Left lung (tissue), 14 donors: ENCODE measurements around the gene LETMD1. TPM values are rescaled to one million over a fixed set of nuclear protein-coding genes. Genes with fewer than 3 reads are reported as not detected.

Experiments
- ATAC-seq: fragments of 200-7000 bp; cut with Tn5 transposase; one replicate; pipeline ENCODE4 v1.9.1; 2020; ENCODE audit warnings: moderate library complexity
- DNase-seq, 4 donors: peaks; one replicate each; pipeline ENCODE4 v3.0.0-alpha.2; 2013 to 2020
- H3K27ac ChIP-seq, 2 donors: fragments of 200-600 bp; sonication (generic) in 1 of 2; one replicate each; pipeline versions ENCODE4 v1.5.0 to v1.8.0; 2020 to 2021
- H3K27me3 ChIP-seq, 2 donors: fragments of 200-600 bp; sonication (generic) in 1 of 2; one replicate each; pipeline versions ENCODE4 v1.5.0 to v1.8.0; 2020 to 2021
- H3K36me3 ChIP-seq, 2 donors: fragments of 200-600 bp; sonication (generic) in 1 of 2; one replicate each; pipeline versions ENCODE4 v1.5.0 to v1.8.0; 2020 to 2021
- H3K4me1 ChIP-seq, 2 donors: fragments of 200-600 bp; one replicate each; pipeline ENCODE4 v1.8.0; 2021
- H3K4me3 ChIP-seq, 2 donors: fragments of 200-600 bp; sonication (generic) in 1 of 2; one replicate each; pipeline versions ENCODE4 v1.5.0 to v1.8.0; 2020 to 2021; ENCODE audit warnings: mild to moderate bottlenecking in 1 of 2
- H3K9me3 ChIP-seq, 2 donors: fragments of 200-600 bp; sonication (generic) in 1 of 2; one replicate each; pipeline versions ENCODE4 v1.5.0 to v1.8.0; 2020 to 2021
- CTCF ChIP-seq, 2 donors: fragments of 200-600 bp; sonication (generic) in 1 of 2; IDR thresholded peaks; one replicate each; pipeline versions ENCODE4 v1.5.0 to v1.8.0; 2021; ENCODE audit warnings: antibody characterized with exemption in 2 of 2
- intact Hi-C, 2 donors: fragments of 100-400 bp; cut with DNase I; formaldehyde crosslinking; loops; one replicate each; pipeline versions ENCODE4 v1.11.2 to v1.14.2; 2022
- long read RNA-seq, 12 donors: library from polyadenylated mRNA in 2 of 12; unstranded in 2 of 12; transcript quantifications; one replicate each; pipeline ENCODE4 v2.0.0 and lab custom pipeline, GENCODE V29; 2019 to 2026
- polyA plus RNA-seq, 6 donors: library from polyadenylated mRNA; unstranded; fragments of 120-200 nt; gene quantifications; one replicate each; pipeline ENCODE4 v1.2.1, GENCODE V29; 2013; ENCODE audit not compliant: insufficient read length in 6 of 6
- total RNA-seq, 2 donors: library from RNA; stranded (reverse); fragmentation: NEBNext Ultra II Directional; extraction: Animal tissue kit (Norgen Biotek cat#: 25700); gene quantifications; one replicate each; pipeline ENCODE4 v1.2.1, GENCODE V29; 2021
- donor health status: DM: no; HTN: yes; CAD: no.
- donor health status: DM: no; HTN: no; CAD: no.

Gene LETMD1
- total RNA-seq (10 to 100 TPM; 46.8 to 61.0 TPM), polyA plus RNA-seq (100 to 1,000 TPM; 120 to 164 (median 136) TPM)
- long read RNA-seq, donor 1, transcript LETMD1-238 (1 exons, 2,948 nt), result major isoform, 41 of 78 reads
- long read RNA-seq, donor 1, transcript LETMD1-221 (5 exons, 1,480 nt), result minor isoform, 8 of 78 reads
- long read RNA-seq, donor 1, partial matches to known transcripts, result 14 of 78 reads
- long read RNA-seq, donor 1, other reads (novel, unspliced or antisense), result 0 of 78 reads
- long read RNA-seq, donor 2, transcript LETMD1-238 (1 exons, 2,948 nt), result major isoform, 43 of 65 reads
- long read RNA-seq, donor 2, transcript LETMD1-221 (5 exons, 1,480 nt), result minor isoform, 5 of 65 reads
- long read RNA-seq, donor 2, partial matches to known transcripts, result 8 of 65 reads
- long read RNA-seq, donor 2, other reads (novel, unspliced or antisense), result 0 of 65 reads
- long read RNA-seq, donor 3, transcript LETMD1-238 (1 exons, 2,948 nt), result major isoform, 16 of 44 reads
- long read RNA-seq, donor 3, transcript LETMD1-221 (5 exons, 1,480 nt), result minor isoform, 6 of 44 reads
- long read RNA-seq, donor 3, partial matches to known transcripts, result 6 of 44 reads
- long read RNA-seq, donor 3, other reads (novel, unspliced or antisense), result 5 of 44 reads
- long read RNA-seq, donor 4, transcript LETMD1-221 (5 exons, 1,480 nt), result major isoform, 9 of 47 reads
- long read RNA-seq, donor 4, transcript LETMD1-201 (9 exons, 2,112 nt), result major isoform, 9 of 47 reads
- long read RNA-seq, donor 4, partial matches to known transcripts, result 0 of 47 reads
- long read RNA-seq, donor 4, other reads (novel, unspliced or antisense), result 24 of 47 reads
- long read RNA-seq, donor 5, transcript LETMD1-201 (9 exons, 2,112 nt), result minor isoform, 5 of 75 reads
- long read RNA-seq, donor 5, transcript LETMD1-221 (5 exons, 1,480 nt), result minor isoform, 14 of 75 reads
- long read RNA-seq, donor 5, transcript LETMD1-238 (1 exons, 2,948 nt), result major isoform, 33 of 75 reads
- long read RNA-seq, donor 5, partial matches to known transcripts, result 12 of 75 reads
- long read RNA-seq, donor 5, other reads (novel, unspliced or antisense), result 0 of 75 reads
- long read RNA-seq, donor 6, transcript LETMD1-238 (1 exons, 2,948 nt), result major isoform, 21 of 40 reads
- long read RNA-seq, donor 6, transcript LETMD1-221 (5 exons, 1,480 nt), result minor isoform, 9 of 40 reads
- long read RNA-seq, donor 6, partial matches to known transcripts, result 0 of 40 reads
- long read RNA-seq, donor 6, other reads (novel, unspliced or antisense), result 0 of 40 reads
- long read RNA-seq, donor 7, transcript LETMD1-238 (1 exons, 2,948 nt), result major isoform, 18 of 37 reads
- long read RNA-seq, donor 7, partial matches to known transcripts, result 0 of 37 reads
- long read RNA-seq, donor 7, other reads (novel, unspliced or antisense), result 0 of 37 reads
- long read RNA-seq, donor 8, transcript LETMD1-238 (1 exons, 2,948 nt), result major isoform, 40 of 63 reads
- long read RNA-seq, donor 8, partial matches to known transcripts, result 9 of 63 reads
- long read RNA-seq, donor 8, other reads (novel, unspliced or antisense), result 0 of 63 reads
- long read RNA-seq, donor 9, partial matches to known transcripts, result 0 of 3 reads
- long read RNA-seq, donor 9, other reads (novel, unspliced or antisense), result 0 of 3 reads
- long read RNA-seq, donor 10, transcript LETMD1-201 (9 exons, 2,112 nt), result major isoform, 5 of 21 reads
- long read RNA-seq, donor 10, partial matches to known transcripts, result 0 of 21 reads
- long read RNA-seq, donor 10, other reads (novel, unspliced or antisense), result 9 of 21 reads
- long read RNA-seq, donor 11, transcript LETMD1-204 (3 exons, 894 nt), result minor isoform, 5 of 60 reads
- long read RNA-seq, donor 11, transcript LETMD1-201 (9 exons, 2,112 nt), result minor isoform, 6 of 60 reads
- long read RNA-seq, donor 11, transcript LETMD1-238 (1 exons, 2,948 nt), result major isoform, 39 of 60 reads
- long read RNA-seq, donor 11, partial matches to known transcripts, result 8 of 60 reads
- long read RNA-seq, donor 11, other reads (novel, unspliced or antisense), result 0 of 60 reads
- long read RNA-seq, donor 12, transcript LETMD1-238 (1 exons, 2,948 nt), result major isoform, 26 of 52 reads
- long read RNA-seq, donor 12, transcript LETMD1-221 (5 exons, 1,480 nt), result minor isoform, 5 of 52 reads
- long read RNA-seq, donor 12, partial matches to known transcripts, result 7 of 52 reads
- long read RNA-seq, donor 12, other reads (novel, unspliced or antisense), result 5 of 52 reads

GRCh38 chr12:51047655-51048540 is at the start of gene LETMD1:
TSS of gene LETMD1 (plus strand) at chr12:51048327. CDS start at chr12:51048357, 30 bp downstream.
- H3K4me3 ChIP-seq, result peak within 1 kb of the TSS; percentile 76 to 85
- H3K4me1 ChIP-seq, result peaks cover 16 to 32% of the 10 kb centered on the region in 2 donors
- no peaks in the 10 kb centered on the region for H3K9me3 ChIP-seq
- intact Hi-C loops, result no loop called here
- peak within 1 kb of the TSS; percentile 94 to 97 for H3K27ac ChIP-seq
- ATAC-seq (peak; percentile 98), DNase-seq (peak; percentile 95 to 98 (median 97))
- H3K27me3 ChIP-seq, result no peaks in the 10 kb centered on the region
- TF ChIP-seq CTCF (IDR thresholded peaks at IDR 0.05), result peak; percentile 83 to 94
- H3K36me3 ChIP-seq, result peaks cover 0 to 28% of the 10 kb centered on the region in 2 donors

- Histone ChIP-seq H3K9me3 (no peaks in the 10 kb centered on the region), H3K27me3 (no peaks in the 10 kb centered on the region), H3K36me3 (peaks cover 0 to 100% of the 10 kb centered on the region in 2 donors), H3K4me1 (peaks cover 0 to 3% of the 10 kb centered on the region in 2 donors), H3K4me3 (no peak overlapping the region), H3K27ac (no peak overlapping the region)
- ATAC-seq (peak; percentile 41), DNase-seq (no peak)
- TF ChIP-seq CTCF (IDR thresholded peaks at IDR 0.05), result no peak
- intact Hi-C loops, result no loop called here
Observed at GRCh38 chr12:50999093-50999492, 49.0 kb upstream of the LETMD1 start.

GRCh38 chr12:51000245-51000644 is 47.9 kb upstream of the LETMD1 start:
- H3K9me3 ChIP-seq, result no peaks in the 10 kb centered on the region
- no peaks in the 10 kb centered on the region for H3K27me3 ChIP-seq
- DNase-seq (no peak), ATAC-seq (no peak)
- intact Hi-C loops, result no loop called here
- peaks cover 0 to 100% of the 10 kb centered on the region in 2 donors for H3K36me3 ChIP-seq
- peaks cover 0 to 8% of the 10 kb centered on the region in 2 donors for H3K4me1 ChIP-seq
- no peak overlapping the region for H3K4me3 ChIP-seq
- TF ChIP-seq CTCF (IDR thresholded peaks at IDR 0.05), result no peak
- no peak overlapping the region for H3K27ac ChIP-seq
